Measurements from ENCODE around the gene OR13C4.
"Not testable (repeated sequence)": the region's sequence is repeated elsewhere in the genome, so short reads cannot be mapped to it uniquely, and the experiment has no call there.

The OR13C4 gene

DNA sequence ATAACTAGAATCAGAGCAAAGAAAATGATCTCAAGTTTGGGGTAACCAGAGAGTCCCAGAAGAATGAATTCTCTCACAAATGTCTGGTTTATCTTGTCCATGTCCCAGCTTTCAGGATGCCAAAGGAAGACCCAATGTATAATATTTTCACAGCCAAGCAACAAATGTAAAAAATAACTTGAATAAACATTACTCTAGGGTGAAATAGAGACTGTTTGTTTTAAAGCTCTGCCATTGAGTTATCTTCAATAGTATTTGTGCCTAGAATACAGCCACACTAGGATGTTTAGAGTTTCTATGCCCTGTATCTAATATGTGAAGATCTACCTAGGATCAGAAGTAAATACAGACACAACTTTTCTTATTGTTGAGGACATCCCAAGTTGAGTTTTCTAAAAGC lies at the start of gene OR13C4:
Gene OR13C4 (minus strand): TSS at position 101 of the 400 bp plus-strand sequence. CDS start 0 bp downstream, at position 101.
- no peak for DNase-seq (ENCODE audit: low spot score)

DNA sequence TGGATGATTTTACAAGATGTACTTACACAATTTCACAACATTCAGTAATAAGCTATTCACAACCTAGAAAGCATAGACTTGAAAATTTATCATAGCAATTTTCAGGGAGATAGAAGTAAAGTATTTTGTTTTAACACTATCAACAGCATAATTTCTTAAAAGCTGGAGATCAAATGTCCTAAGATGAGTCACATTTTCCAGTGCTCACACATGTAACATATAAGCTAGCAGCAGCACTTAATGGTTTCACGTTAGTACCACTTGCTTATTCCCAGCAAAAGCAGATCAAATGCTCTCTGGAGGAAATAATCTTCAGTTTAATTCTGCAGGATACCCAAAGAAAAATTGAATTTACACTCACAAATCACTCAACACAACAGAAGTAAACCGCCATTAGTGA lies 48.4 kb upstream of the OR13C4 start:
- no peak for DNase-seq (ENCODE audit: low spot score)

DNA sequence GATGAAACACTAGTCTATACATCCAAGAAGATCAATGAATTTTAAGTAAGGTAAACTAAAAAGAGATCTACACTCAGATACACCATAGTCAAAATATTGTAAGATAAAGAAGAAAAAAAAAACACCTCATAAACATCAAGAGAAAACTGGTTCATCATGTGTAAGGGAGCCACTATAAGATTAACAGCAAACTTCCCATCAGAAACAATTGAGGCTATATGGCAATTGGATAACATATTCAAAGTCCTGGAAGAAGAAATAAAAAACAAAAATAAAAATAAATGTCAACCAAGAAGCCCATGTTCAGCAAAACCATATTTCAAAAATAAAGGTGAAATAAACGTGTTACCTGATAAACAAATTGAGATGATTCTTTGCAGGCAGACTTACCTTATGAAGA lies 45.6 kb upstream of the OR13C4 start:
- DNase-seq (ENCODE audit: low spot score), result no peak

DNA sequence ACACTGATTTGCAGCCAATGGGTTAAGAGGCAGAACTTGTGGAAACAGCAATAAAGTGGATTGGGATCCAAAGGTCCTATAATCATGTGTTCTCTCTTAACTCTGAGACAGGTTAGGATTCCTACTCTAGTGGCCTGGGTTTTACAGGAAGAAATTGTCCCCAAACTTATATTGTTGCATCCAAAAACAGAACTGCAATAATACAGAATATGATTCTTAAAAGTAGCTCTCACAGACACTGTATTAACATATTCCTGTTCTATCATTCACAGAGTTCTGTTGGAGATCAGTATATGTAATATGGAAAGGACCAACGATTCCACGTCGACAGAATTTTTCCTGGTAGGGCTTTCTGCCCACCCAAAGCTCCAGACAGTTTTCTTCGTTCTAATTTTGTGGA lies 41.9 kb upstream of the OR13C4 start, which contains the start of gene OR13C8:
Gene OR13C8 (plus strand): TSS at position 301 of the 400 bp plus-strand sequence. CDS start 0 bp downstream, at position 301.
- no peak for DNase-seq (ENCODE audit: low spot score)

DNA sequence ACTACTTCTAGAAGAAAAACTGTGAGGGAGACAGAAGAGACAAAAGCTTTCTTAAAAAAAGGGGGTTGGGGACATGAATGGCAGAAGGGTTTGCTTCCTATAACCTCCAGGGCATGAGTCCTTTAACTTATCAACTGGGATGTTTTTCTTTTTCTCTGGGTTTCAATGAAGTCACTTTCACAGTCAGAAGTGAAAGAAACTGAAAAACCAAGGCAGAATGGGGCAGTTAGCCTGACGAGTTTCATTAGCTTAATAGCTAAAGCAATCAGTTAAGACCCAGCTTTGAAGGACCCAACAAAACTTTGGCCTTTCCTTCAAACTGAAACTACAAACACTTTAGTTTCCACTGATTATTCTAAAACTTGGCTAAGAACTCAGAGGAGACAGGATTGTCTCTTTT lies 37.3 kb upstream of the OR13C4 start:
- DNase-seq (ENCODE audit: low spot score), result no peak

DNA sequence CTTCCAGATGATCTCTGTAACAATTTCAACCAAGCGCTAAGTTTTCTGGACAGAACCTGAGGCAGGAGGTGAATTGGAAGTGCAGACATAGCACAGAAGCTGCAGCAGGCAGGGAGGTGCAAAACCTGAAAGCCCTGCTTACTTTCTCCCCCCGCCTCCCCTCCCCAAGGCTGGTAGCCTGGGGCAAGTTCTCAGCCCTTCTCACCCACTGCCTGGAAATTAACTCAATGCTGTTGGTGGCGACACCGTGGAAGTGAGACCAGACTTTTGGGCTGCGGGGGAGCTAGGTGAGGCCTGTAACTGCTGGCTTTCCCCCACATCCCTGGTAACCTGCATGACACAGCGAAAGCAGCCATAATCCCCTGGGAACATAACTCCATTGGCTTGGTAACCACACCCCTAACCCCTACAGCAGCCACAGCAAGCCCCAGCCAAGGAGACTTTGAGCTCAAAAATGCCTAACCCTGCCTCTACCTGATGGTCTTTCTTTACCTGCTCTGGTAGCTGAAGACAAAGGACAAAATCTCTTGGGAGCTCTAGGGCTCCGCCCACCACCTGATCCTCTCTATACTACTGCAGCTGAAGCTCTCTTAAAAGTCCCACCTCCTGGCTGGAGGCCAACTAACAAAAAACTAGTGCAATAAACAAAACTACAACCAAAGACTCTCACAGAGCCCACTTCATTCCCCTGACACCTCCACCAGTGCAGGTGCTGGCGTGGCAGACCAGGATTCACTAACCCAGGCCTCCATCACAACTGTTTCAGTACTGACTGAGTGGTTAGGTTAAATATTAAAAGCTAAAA lies 30.0 kb upstream of the OR13C4 start:
- DNase-seq (ENCODE audit: low spot score), result no peak

DNA sequence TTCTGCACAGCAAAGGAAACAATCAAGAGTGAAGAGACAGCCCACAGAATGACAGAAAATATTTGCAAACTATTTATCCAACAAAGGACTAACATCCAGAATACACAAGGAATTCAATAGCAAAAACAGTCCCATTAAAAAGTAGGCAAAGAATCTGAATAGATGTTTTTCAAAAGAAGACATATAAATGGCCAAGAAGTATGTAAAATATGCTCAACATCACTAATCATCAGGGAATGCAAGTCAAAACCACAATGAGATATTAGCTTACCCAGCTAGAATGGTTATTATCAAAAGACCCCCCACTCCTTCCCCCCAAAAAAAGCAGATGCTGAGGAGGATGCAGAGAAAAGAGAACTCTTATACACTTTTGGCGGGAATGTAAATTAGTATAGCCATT lies 28.5 kb upstream of the OR13C4 start:
- DNase-seq (ENCODE audit: low spot score), result no peak

DNA sequence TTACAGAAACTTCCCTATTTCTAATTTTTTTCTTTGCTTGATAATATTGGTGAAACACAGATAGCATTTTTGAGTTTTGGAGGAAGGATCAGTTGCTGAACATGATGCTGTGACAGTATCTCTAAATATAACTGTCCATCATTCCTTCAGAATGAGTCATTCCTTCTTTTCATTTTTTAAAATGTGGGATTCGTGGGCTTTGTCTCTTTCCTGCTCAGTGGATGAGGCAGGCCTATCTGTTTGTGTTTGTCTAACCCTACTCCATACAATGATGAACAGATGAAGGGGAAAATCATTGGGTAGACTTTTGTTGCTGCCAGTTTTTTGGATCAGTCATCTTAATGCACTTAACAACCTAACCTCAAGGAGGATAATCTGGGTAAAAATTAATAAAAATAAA lies 26.3 kb upstream of the OR13C4 start:
- no peak for DNase-seq (ENCODE audit: low spot score)

DNA sequence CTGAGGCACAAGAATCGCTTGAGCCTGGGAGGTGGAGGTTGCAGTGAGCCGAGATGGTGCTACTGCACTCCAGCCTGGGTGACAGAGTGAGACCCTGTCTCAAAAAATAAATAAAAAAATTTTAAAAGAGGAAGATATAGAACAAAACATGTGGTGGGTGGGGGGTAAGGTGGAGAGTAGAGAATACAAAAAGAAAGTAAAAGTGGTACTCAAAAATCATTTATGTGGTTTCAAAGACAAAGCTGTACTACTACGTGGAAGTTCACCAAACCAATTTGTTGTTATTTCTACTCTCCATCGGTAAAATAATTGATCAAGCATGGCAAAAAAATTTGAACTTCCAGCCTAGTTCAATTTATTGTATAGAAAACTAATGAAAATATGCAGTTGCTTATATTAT lies 17.6 kb upstream of the OR13C4 start:
- DNase-seq (ENCODE audit: low spot score), result no peak

DNA sequence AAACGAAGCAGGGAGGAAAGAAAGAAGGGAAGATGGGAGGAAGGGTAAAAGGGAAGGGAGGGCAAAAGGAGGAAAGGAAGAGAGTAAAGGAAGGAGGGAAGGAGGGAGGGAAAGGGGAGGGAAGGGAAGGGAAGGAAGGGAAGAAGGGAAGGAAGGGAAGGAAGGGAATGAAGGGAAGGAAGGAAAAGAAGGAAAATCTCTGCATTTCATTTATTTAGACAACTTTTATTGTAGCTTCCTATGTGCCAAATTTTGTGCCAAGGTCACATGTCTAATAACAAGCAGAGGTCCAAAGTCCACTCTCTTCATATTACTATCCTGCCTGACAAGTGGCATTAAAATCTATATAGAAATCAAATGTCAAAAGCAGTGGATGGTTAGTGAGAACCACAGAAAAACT lies 12.3 kb upstream of the OR13C4 start:
- no peak for DNase-seq (ENCODE audit: low spot score)

DNA sequence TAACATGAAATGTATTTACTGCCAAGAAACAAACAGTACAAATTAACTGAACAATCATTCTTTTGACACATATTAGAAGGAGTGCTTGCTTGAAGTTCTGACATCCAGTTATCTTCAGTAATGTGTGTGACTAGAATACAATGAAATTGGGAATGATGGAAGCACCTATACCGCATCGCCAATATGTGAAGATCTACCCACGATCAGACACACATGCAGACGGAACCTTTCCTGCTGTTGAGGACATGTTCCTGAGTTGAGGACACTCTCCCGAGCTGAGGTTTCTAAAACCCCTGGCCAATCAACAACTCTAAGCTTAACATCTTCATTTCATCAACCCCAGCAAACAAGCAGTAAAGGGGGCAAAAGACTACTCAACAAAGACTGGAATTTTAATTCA lies 9.7 kb upstream of the OR13C4 start, which contains the start of gene OR13C3:
Gene OR13C3 (minus strand): TSS at position 101 of the 400 bp plus-strand sequence. CDS start 133 bp downstream, outside the sequence.
- no peak for DNase-seq (ENCODE audit: low spot score)

DNA sequence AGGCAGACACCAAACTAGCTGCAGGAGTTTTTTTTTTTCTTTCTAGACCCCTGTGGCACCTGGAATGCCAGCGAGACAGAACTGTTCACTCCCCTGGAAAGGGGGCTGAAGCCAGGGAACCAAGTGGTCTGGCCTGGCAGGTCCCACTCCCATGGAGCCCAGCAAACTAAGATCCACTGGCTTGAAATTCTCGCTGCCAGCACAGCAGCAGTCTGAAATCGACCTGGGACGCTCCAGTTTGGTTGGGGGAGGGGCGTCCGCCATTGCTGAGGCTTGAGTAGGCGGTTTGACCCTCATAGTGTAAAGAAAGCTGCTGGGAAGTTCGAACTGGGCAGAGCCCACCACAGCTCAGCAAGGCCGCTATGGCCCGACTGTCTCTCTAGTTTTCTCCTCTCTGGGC lies 6.8 kb downstream of the OR13C4 start:
- DNase-seq (ENCODE audit: low spot score), result not testable (repeated sequence)

DNA sequence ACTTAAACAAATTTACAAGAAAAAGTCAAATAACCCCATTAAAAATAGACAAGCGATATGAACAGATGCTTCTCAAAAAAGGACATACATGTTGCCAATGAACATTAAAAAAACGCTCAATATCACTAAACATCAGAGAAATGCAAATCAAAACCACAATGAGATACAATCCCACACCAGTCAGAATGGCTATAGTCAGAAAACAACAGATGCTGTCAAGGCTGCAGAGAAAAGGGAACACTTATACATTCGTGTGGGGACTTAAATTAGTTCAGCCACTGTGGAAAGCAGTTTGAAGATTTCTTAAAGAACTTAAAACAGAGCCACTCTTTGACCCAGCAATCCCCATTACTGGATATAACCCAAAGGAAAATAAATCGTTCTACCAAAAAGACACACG lies 12.1 kb downstream of the OR13C4 start:
- DNase-seq (ENCODE audit: low spot score), result no peak

DNA sequence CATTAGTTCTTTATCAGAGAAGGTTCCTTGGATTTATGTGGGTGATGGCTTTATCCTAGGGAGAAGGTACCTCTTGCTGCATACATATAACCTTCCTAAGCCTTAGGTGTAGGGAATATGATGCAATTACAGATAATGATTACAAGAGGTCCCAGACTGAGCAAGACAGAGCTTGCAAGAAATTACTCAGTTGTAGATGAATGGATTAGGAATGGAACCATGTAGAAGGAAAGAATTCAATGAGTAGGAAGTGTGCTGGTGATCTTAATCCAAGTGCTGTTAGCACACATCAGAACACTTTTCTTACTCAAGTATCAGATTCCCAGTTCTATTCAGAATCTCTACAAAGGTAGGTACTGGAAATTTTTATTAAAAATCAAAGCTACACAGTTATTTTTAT lies 20.4 kb downstream of the OR13C4 start:
- DNase-seq (ENCODE audit: low spot score), result no peak

DNA sequence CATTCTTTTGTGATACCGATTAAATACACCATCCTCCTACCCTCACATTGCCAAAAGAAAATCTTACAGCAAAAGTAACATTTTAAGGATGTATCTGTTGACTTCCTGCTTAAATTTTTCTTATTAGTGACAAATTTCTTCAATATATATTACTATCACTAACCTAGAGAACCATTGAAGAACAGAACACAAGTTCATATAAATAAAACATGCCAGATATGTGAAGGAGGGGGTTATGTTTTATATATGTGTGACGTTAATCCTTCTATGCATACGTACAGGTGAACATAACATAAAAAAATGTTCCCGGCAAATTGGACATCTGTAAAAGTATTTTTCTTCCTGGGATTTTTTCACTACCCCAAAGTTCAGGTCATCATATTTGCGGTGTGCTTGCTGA lies 23.0 kb downstream of the OR13C4 start, which contains the start of gene OR13F1:
Gene OR13F1 (plus strand): TSS at position 301 of the 400 bp plus-strand sequence. CDS start 0 bp downstream, at position 301.
- DNase-seq (ENCODE audit: low spot score), result no peak

DNA sequence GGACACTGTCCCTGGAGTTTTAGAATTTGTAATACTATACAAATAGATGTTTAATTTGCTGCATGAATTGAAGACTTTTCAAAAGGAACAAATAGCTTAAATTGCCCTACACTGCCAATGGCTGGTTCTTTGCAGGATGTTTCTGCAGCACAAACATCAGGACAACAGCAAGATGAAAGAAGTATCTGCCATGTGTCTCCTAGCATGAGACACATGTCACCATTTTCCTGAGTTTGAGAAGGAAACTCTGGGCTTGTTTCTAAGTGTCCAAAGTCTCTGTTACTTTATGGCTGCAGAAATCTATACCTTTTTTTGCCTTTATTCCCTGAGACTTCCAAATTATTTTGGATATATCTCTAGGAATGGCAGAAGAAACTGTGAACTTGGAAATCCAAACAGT lies 23.6 kb downstream of the OR13C4 start:
- DNase-seq (ENCODE audit: low spot score), result no peak

DNA sequence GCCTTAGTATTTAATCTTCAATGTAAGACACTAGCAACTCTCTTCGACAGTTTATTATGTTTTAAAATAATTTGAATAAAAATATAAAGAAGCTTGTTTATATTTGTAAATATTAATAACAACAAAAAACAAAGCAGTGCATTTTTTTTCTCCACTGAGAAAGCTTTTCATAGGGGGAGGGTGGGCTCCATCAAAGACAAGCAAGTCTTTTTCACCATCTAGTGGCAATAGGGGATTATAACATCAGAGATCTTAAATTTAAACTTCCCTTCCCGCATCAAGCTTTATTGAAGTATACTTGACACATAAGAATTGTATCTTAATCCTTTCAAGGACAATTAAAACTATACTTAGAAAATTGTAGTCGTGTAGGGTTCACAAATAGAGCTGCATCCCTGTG lies 32.2 kb downstream of the OR13C4 start:
- no peak for DNase-seq (ENCODE audit: low spot score)

DNA sequence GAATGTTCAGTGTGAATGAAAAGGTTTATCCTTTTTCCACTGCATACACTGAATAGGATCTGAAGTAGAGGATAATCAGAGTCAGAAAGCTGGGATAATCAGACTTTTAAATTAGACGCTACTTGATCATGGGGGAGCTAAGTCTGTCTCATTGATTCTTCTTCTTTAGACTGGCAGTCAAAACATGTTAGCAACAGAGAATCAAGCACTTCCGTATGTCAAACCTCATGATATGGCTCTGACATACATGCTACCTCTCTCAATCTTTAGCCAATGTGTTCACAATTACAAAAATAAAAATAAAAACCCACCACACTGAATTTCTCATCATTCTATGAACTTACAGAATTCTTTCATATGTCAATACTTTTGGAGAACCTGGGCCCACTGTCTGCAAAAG lies 42.0 kb downstream of the OR13C4 start:
- no peak for DNase-seq (ENCODE audit: low spot score)

DNA sequence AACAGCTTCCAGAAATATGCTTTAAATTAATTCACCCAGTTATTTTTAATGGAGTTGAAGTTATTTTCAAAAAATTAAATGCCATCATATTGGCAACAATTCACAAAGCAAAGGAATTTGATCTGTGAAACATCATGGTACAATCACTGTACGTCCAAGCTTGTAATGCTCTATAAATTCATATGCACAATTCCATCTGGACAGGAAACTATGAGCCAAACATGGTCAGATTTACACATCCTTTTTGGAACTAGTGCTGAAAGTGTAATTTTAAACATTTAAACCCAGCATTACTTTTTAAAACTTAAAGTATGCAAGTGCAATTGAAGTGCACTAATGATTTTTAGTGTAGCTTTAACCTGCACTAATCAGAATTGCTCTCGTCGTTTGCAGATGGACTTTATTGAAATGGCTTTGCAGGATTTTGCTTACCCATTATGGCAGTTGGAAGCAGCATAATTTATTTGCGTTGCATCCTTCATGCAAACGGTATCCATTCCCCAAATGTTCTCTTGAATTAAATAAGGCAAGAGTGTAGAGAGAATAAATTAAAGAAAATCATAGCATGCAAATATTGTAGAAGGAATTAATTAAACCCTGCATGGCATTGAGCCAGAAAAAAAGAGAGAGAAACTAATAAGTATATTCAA lies 44.0 kb downstream of the OR13C4 start:
- DNase-seq (ENCODE audit: low spot score), result no peak
